Fibroblast of lung (primary cell): Measurements from ENCODE around the gene CCDC34. TPM values are rescaled to one million over a fixed set of nuclear protein-coding genes. Genes with fewer than 3 reads are reported as not detected.

Experiments used
- DNase-seq, 2 donors: peaks; one replicate each; pipeline versions ENCODE4 v3.0.0 to v3.0.0-alpha.2; 2010; ENCODE audit warnings: low read depth in 2 of 2
- H2AFZ ChIP-seq: 2 replicates; pipeline ENCODE4 v1.5.1; 2012; ENCODE audit warnings: low read length, control low read depth, inconsistent platforms
- H3K27ac ChIP-seq: 2 replicates; pipeline ENCODE4 v1.5.1; 2011; ENCODE audit warnings: low read length, control low read depth; ENCODE audit not compliant: insufficient read depth
- H3K27me3 ChIP-seq: 2 replicates; pipeline ENCODE4 v1.5.1; 2011; ENCODE audit warnings: mild to moderate bottlenecking, low read length; ENCODE audit not compliant: control insufficient read depth, insufficient read depth
- H3K36me3 ChIP-seq: 2 replicates; pipeline ENCODE4 v1.5.1; 2011; ENCODE audit warnings: low read length; ENCODE audit not compliant: control insufficient read depth, insufficient read depth
- H3K4me1 ChIP-seq: 2 replicates; pipeline ENCODE4 v1.5.1; 2011; ENCODE audit warnings: low read length; ENCODE audit not compliant: control insufficient read depth, insufficient read depth; ENCODE audit errors: extremely low read depth
- H3K4me2 ChIP-seq: 2 replicates; pipeline ENCODE4 v1.5.1; 2011; ENCODE audit warnings: low read length, control low read depth; ENCODE audit not compliant: insufficient read depth; ENCODE audit errors: extremely low read depth
- H3K4me3 ChIP-seq, 4 experiments: fragments of 200-600 bp in 1 of 4; sonication (generic) in 1 of 4; replicated peaks in 1 of 4; 2 replicates each; pipeline ENCODE4 v1.5.1; 2011 to 2016; ENCODE audit warnings: low read length in 4 of 4, low read depth in 3 of 4, mild to moderate bottlenecking in 3 of 4, control low read depth in 2 of 4, inconsistent platforms in 1 of 4, mixed read lengths in 1 of 4; ENCODE audit not compliant: insufficient read depth in 1 of 4; ENCODE audit errors: control extremely low read depth in 1 of 4
- H3K79me2 ChIP-seq: 2 replicates; pipeline ENCODE4 v1.5.1; 2012; ENCODE audit warnings: mild to moderate bottlenecking, low read length, inconsistent platforms; ENCODE audit not compliant: control insufficient read depth, insufficient read depth
- H3K9ac ChIP-seq: 2 replicates; pipeline ENCODE4 v1.5.1; 2011; ENCODE audit warnings: mild to moderate bottlenecking, low read length, control low read depth; ENCODE audit not compliant: insufficient read depth
- H3K9me3 ChIP-seq: 2 replicates; pipeline ENCODE4 v1.5.1; 2012; ENCODE audit warnings: low read depth, low read length; ENCODE audit not compliant: control insufficient read depth, insufficient read depth
- H4K20me1 ChIP-seq: 2 replicates; pipeline ENCODE4 v1.5.1; 2011; ENCODE audit warnings: low read length; ENCODE audit not compliant: control insufficient read depth, insufficient read depth; ENCODE audit errors: extremely low read depth
- CTCF ChIP-seq, 2 donors: IDR thresholded peaks in 1 of 2; conservative IDR thresholded peaks in 1 of 2; 1 replicate in 1 of 2; 2 replicates in 1 of 2; pipeline ENCODE4 v1.5.1; 2011 to 2012; ENCODE audit warnings: low read length in 2 of 2, control low read depth in 1 of 2, inconsistent platforms in 1 of 2, low read depth in 1 of 2, mild to moderate bottlenecking in 1 of 2
- EZH2 ChIP-seq: IDR thresholded peaks from 2 replicates; pipeline ENCODE4 v1.5.1; 2012; ENCODE audit warnings: low read length, control low read depth, mild to moderate bottlenecking; ENCODE audit errors: missing control alignments
- polyA plus RNA-seq, 2 donors: library from polyadenylated mRNA; depleted of rRNA in 1 of 2; stranded (reverse) in 1 of 2; unstranded in 1 of 2; fragments of >200 nt; gene quantifications; 2 replicates each; pipeline ENCODE4 v1.2.1, GENCODE V29; 2011 to 2012; ENCODE audit warnings: missing spikeins in 1 of 2
- total RNA-seq: library from RNA; depleted of rRNA; stranded (reverse); fragments of >200 nt; gene quantifications from 2 replicates; pipeline ENCODE4 v1.2.1, GENCODE V29; 2014

CCDC34 gene
- total and polyA plus RNA-seq, 2 donors (not counting 1 experiment from before 2014, with no cell fraction given) = 3.8 to 4.6 TPM

GRCh38 chr11:27404427-27404826 is 41.4 kb upstream of the CCDC34 start:
- H3K9ac ChIP-seq = no peak overlapping the region
- H3K4me2 ChIP-seq = no peak overlapping the region
- no peak for TF ChIP-seq EZH2
- TF ChIP-seq CTCF (conservative IDR thresholded peaks at IDR 0.05 in 1 of 2, IDR thresholded peaks at IDR 0.05 in 1 of 2; ENCODE audit: low read depth in 1 of 2, low read length in 2 of 2) = no peak

GRCh38 chr11:27403195-27403594 is 40.2 kb upstream of the CCDC34 start:
- no peak overlapping the region for H2AFZ ChIP-seq
- H3K9ac ChIP-seq = no peak overlapping the region
- H3K27ac ChIP-seq = no peak overlapping the region
- H3K4me2 ChIP-seq = no peak overlapping the region
- no peak overlapping the region for H3K4me3 ChIP-seq
- TF ChIP-seq CTCF (conservative IDR thresholded peaks at IDR 0.05 in 1 of 2, IDR thresholded peaks at IDR 0.05 in 1 of 2; ENCODE audit: low read depth in 1 of 2, low read length in 2 of 2) (no peak), EZH2 (no peak)
- H3K36me3 ChIP-seq = no peaks in the 10 kb centered on the region
- no peaks in the 10 kb centered on the region for H3K79me2 ChIP-seq
- no peaks in the 10 kb centered on the region for H4K20me1 ChIP-seq
- no peaks in the 10 kb centered on the region for H3K4me1 ChIP-seq
- no peaks in the 10 kb centered on the region for H3K27me3 ChIP-seq
- no peaks in the 10 kb centered on the region for H3K9me3 ChIP-seq
- DNase-seq = no peak

More at GRCh38 chr11:27404427-27404826, 41.4 kb upstream of the CCDC34 start:
- Histone ChIP-seq H3K27me3 (no peaks in the 10 kb centered on the region), H3K9me3 (no peaks in the 10 kb centered on the region), H3K79me2 (no peaks in the 10 kb centered on the region), H3K36me3 (no peaks in the 10 kb centered on the region), H3K4me1 (no peaks in the 10 kb centered on the region), H3K27ac (no peak overlapping the region), H4K20me1 (no peaks in the 10 kb centered on the region), H3K4me3 (no peak overlapping the region), H2AFZ (no peak overlapping the region)
- no peak for DNase-seq

GRCh38 chr11:27402450-27402849 is 39.4 kb upstream of the CCDC34 start:
- no peak for TF ChIP-seq EZH2
- no peak for TF ChIP-seq CTCF (conservative IDR thresholded peaks at IDR 0.05 in 1 of 2, IDR thresholded peaks at IDR 0.05 in 1 of 2; ENCODE audit: low read depth in 1 of 2, low read length in 2 of 2)
- no peaks in the 10 kb centered on the region for H3K27me3 ChIP-seq
- H3K9ac ChIP-seq = no peak overlapping the region

More at GRCh38 chr11:27402450-27402849, 39.4 kb upstream of the CCDC34 start:
- Histone ChIP-seq H3K4me1 (no peaks in the 10 kb centered on the region), H3K79me2 (no peaks in the 10 kb centered on the region), H3K9me3 (no peaks in the 10 kb centered on the region), H3K27ac (no peak overlapping the region), H3K4me2 (no peak overlapping the region), H3K36me3 (no peaks in the 10 kb centered on the region), H3K4me3 (no peak overlapping the region), H2AFZ (no peak overlapping the region), H4K20me1 (no peaks in the 10 kb centered on the region)
- no peak for DNase-seq
